SU-DHL-6 (cell line): Measurements from ENCODE around the gene CYP21A2.
"Not testable (repeated sequence)": the region's sequence is repeated elsewhere in the genome, so short reads cannot be mapped to it uniquely, and the experiment has no call there.

Source experiments
- CTCF ChIP-seq: fragments of 200-600 bp; sonication (generic); IDR thresholded peaks from one replicate; pipeline ENCODE4 v1.5.1; 2017; ENCODE audit warnings: antibody characterized with exemption, mild to moderate bottlenecking, low read length, moderate library complexity; ENCODE audit not compliant: insufficient read depth, poor library complexity, severe bottlenecking
- EZH2phosphoT487 ChIP-seq: fragments of 200-600 bp; sonication (generic), shearing (Covaris generic); conservative IDR thresholded peaks from 2 replicates; pipeline ENCODE4 v1.6.1; 2018; ENCODE audit warnings: mild to moderate bottlenecking, antibody characterized with exemption, low read length, moderate library complexity, mixed read lengths

GRCh38 chr6:32044916-32045315 is 6.7 kb downstream of the CYP21A2 start:
- not testable (repeated sequence) for TF ChIP-seq CTCF, EZH2phosphoT487
